ENCODE results near the gene CD82.

CD82 gene

GRCh38 chr11:44648109-44648508, 82.6 kb downstream of the CD82 start:
- CTCF ChIA-PET, result no interaction called here
- POLR2A ChIA-PET, result no interaction called here
- DNase-seq (ENCODE audit: extremely low spot score), result no peak
- no peak for TF ChIP-seq CTCF (IDR thresholded peaks at IDR 0.05; ENCODE audit: control extremely low read depth, extremely low read depth, low read depth, missing control alignments)

- DNase-seq (ENCODE audit: extremely low spot score), result no peak
- ChIA-PET CTCF (interaction anchor here (1.6 kb wide), 1 partner anchor 124 kb away, joined by 4 read pairs; no protein-coding TSS in a partner anchor), POLR2A (interaction anchor here (0.5 kb wide), 1 partner anchor 1336 kb away, joined by 3 read pairs; no protein-coding TSS in a partner anchor)
- no peak for TF ChIP-seq CTCF (IDR thresholded peaks at IDR 0.05; ENCODE audit: control extremely low read depth, extremely low read depth, low read depth, missing control alignments)
These were observed 86.2 kb downstream of the CD82 start for GRCh38 chr11:44651535-44652155.

- DNase-seq (ENCODE audit: extremely low spot score), result no peak
- POLR2A ChIA-PET, result no interaction called here
- no peak for TF ChIP-seq CTCF (IDR thresholded peaks at IDR 0.05; ENCODE audit: control extremely low read depth, extremely low read depth, low read depth, missing control alignments)
- CTCF ChIA-PET, result interaction anchor here (1.2 to 1.6 kb wide), 2 partner anchors 8 to 123 kb away, joined by 4 read pairs; no protein-coding TSS in a partner anchor
These were observed 87.6 kb downstream of the CD82 start for GRCh38 chr11:44652901-44653644.

- no peak for TF ChIP-seq CTCF (IDR thresholded peaks at IDR 0.05; ENCODE audit: control extremely low read depth, extremely low read depth, low read depth, missing control alignments)
- POLR2A ChIA-PET, result no interaction called here
- CTCF ChIA-PET, result no interaction called here
- DNase-seq (ENCODE audit: extremely low spot score), result no peak
These were observed 88.6 kb downstream of the CD82 start for GRCh38 chr11:44654057-44654456.

- POLR2A ChIA-PET, result no interaction called here
- TF ChIP-seq CTCF (IDR thresholded peaks at IDR 0.05; ENCODE audit: control extremely low read depth, extremely low read depth, low read depth, missing control alignments), result no peak
- CTCF ChIA-PET, result no interaction called here
- no peak for DNase-seq (ENCODE audit: extremely low spot score)
These were observed 89.1 kb downstream of the CD82 start for GRCh38 chr11:44654596-44654995.

- ChIA-PET POLR2A (no interaction called here), CTCF (interaction anchor here (0.9 to 1.0 kb wide), 2 partner anchors 8 to 253 kb away, joined by 3 to 4 read pairs; no protein-coding TSS in a partner anchor)
- TF ChIP-seq CTCF (IDR thresholded peaks at IDR 0.05; ENCODE audit: control extremely low read depth, extremely low read depth, low read depth, missing control alignments), result no peak
These were observed 92.5 kb downstream of the CD82 start for GRCh38 chr11:44657836-44658505.

More at GRCh38 chr11:44657836-44658505, 92.5 kb downstream of the CD82 start:
- no peak for DNase-seq (ENCODE audit: extremely low spot score)

Data from GM10248 (cell line).